ENCODE results near the gene GRIK3. TPM values are rescaled to one million over a fixed set of nuclear protein-coding genes. Genes with fewer than 3 reads are reported as not detected.

The GRIK3 gene
- total RNA-seq, 1 experiment from 2014 or later: not detected

DNA sequence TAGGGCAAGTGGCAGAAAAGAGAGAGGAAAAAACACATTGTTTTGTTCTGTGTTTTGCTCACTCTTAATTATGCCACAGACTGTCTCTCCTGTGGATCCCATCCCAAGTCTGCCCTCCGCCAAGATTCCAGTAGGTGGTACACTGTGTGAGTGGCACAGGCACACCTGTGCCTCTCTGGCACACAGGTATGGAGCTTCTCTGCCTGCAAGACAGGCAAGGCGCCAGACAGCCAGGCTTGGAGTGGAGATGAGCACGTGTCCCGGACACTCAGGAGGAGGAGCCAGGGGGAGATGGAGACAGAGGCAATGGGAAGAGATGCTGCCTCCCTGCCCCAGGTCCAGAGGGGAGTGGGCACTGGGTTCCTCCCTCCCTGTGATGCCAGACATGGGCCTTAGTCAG lies 6.5 kb upstream of the GRIK3 start:
- no peaks in the 10 kb centered on the region for H3K9me3 ChIP-seq (ENCODE audit: low read length)
- CTCF ChIA-PET: no interaction called here
- no peak for ATAC-seq

DNA sequence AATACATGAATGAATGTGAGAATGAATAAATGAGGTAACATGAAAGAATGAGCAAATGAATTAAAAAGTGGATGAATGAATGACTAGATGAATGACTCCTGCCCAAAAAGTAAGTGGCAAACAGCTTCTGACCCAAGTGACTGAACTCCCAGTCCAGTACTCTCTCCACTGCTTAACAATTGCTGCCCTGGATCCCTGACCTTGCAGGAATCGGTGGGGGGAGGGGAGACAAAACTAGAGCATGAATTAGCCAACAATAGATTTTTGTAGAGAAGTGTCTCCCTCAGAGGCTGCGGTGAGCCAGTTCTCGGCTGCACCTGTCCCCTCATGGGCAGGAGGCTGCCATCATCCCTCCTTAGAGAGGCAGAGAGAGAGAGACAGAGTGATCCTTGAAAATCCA lies 5.9 kb upstream of the GRIK3 start:
- H3K9ac ChIP-seq (ENCODE audit: low read length): no peak overlapping the region
- H3K9me3 ChIP-seq (ENCODE audit: low read length): no peaks in the 10 kb centered on the region
- no peaks in the 10 kb centered on the region for H3K4me1 ChIP-seq (ENCODE audit: insufficient read depth, low read length)
- H3K9me2 ChIP-seq (replicated peaks; ENCODE audit: low read length): no peaks in the 10 kb centered on the region
- POLR2A ChIA-PET (ENCODE audit: unreplicated experiment): no interaction called here
- BruUV-seq (replicated peaks): no TSS peak
- H3K27me3 ChIP-seq (ENCODE audit: low read length): peaks cover 62% of the 10 kb centered on the region
- DNase-seq (no peak), ATAC-seq (no peak)
- no peak overlapping the region for H3K4me2 ChIP-seq (ENCODE audit: low read length)
- no peak overlapping the region for H3K4me3 ChIP-seq (ENCODE audit: low read length)
- CTCF ChIA-PET: no interaction called here
- no peaks in the 10 kb centered on the region for H3F3A ChIP-seq (ENCODE audit: low read length, unreplicated experiment)
- H4K20me1 ChIP-seq (ENCODE audit: low read length): no peaks in the 10 kb centered on the region
- no peaks in the 10 kb centered on the region for H3K36me3 ChIP-seq (ENCODE audit: low read depth, low read length)
- no peaks in the 10 kb centered on the region for H3K79me2 ChIP-seq (ENCODE audit: low read length)
- no peak overlapping the region for H2AFZ ChIP-seq (ENCODE audit: low read length)
- no peak overlapping the region for H3K27ac ChIP-seq (ENCODE audit: low read length)
- TF ChIP-seq, protein P1, sequence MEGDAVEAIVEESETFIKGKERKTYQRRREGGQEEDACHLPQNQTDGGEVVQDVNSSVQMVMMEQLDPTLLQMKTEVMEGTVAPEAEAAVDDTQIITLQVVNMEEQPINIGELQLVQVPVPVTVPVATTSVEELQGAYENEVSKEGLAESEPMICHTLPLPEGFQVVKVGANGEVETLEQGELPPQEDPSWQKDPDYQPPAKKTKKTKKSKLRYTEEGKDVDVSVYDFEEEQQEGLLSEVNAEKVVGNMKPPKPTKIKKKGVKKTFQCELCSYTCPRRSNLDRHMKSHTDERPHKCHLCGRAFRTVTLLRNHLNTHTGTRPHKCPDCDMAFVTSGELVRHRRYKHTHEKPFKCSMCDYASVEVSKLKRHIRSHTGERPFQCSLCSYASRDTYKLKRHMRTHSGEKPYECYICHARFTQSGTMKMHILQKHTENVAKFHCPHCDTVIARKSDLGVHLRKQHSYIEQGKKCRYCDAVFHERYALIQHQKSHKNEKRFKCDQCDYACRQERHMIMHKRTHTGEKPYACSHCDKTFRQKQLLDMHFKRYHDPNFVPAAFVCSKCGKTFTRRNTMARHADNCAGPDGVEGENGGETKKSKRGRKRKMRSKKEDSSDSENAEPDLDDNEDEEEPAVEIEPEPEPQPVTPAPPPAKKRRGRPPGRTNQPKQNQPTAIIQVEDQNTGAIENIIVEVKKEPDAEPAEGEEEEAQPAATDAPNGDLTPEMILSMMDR (conservative IDR thresholded peaks at IDR 0.05; ENCODE audit: low read depth, low read length): no peak
- TF ChIP-seq EZH2phosphoT487 (IDR thresholded peaks at IDR 0.05; ENCODE audit: borderline replicate concordance, low read length) (no peak), EZH2 (IDR thresholded peaks at IDR 0.05; ENCODE audit: low read length, unreplicated experiment) (no peak)
- intact Hi-C loops (cut with micrococcal nuclease): no loop called here

More for the DNA sequence above, 6.5 kb upstream of the GRIK3 start:
- Histone ChIP-seq H3K36me3 (ENCODE audit: low read depth, low read length) (no peaks in the 10 kb centered on the region), H4K20me1 (ENCODE audit: low read length) (no peaks in the 10 kb centered on the region), H3K9me2 (replicated peaks; ENCODE audit: low read length) (no peaks in the 10 kb centered on the region), H3K27me3 (ENCODE audit: low read length) (peaks cover 57% of the 10 kb centered on the region), H3K79me2 (ENCODE audit: low read length) (no peaks in the 10 kb centered on the region), H3K4me2 (ENCODE audit: low read length) (no peak overlapping the region), H3K9ac (ENCODE audit: low read length) (no peak overlapping the region), H3F3A (ENCODE audit: low read length, unreplicated experiment) (no peaks in the 10 kb centered on the region), H2AFZ (ENCODE audit: low read length) (no peak overlapping the region), H3K4me3 (ENCODE audit: low read length) (no peak overlapping the region), H3K4me1 (ENCODE audit: insufficient read depth, low read length) (no peaks in the 10 kb centered on the region), H3K27ac (ENCODE audit: low read length) (no peak overlapping the region)
- no peak for TF ChIP-seq EZH2 (IDR thresholded peaks at IDR 0.05; ENCODE audit: low read length, unreplicated experiment)
- TF ChIP-seq EZH2phosphoT487 (IDR thresholded peaks at IDR 0.05; ENCODE audit: borderline replicate concordance, low read length): no peak
- TF ChIP-seq, protein P1 (conservative IDR thresholded peaks at IDR 0.05; ENCODE audit: low read depth, low read length): no peak
- intact Hi-C loops (cut with micrococcal nuclease): no loop called here
- DNase-seq: no peak
- POLR2A ChIA-PET (ENCODE audit: unreplicated experiment): no interaction called here
- BruUV-seq (replicated peaks): no TSS peak

DNA sequence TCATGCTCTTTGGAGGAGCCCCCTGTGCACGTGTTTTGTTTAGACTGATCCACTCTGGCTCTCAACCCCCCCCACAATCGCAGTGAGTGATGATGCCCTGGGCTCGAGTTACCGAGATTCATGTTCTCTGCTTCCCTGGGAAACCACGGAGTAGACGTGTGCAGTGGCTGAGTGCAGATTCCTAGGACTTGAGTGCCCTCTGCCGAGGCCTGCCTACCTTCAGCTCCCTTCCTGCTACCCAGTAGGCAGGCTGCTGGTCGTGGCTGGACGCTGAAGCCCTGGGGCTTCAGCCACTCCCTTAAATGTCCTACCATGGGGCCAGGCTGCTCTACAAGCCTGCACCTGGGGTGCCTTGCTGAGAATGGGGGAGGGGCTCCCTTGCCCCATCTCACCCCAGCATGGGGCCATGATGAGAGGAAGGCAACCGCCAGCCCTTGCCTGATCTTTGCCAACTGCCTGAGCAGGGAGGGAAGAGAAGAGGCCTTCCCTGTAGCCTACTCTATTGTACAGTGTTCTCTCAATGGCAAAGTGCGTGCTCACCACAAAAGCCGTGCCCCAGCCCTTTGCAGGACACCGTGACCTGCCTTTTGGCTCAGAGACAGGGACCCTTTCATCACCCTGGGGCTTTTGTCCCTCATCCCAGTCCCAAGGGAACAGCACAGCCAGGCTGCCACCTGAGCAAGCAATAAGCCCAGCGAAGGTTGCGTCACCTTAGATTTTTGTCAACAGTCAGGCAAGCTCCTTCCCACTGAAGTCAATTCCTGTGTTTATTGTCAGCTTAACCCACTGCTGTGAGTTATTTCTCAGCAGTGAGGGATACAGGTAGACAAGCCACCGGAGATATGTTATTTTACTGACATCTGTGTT lies 4.1 kb upstream of the GRIK3 start:
- no peaks in the 10 kb centered on the region for H3K4me1 ChIP-seq (ENCODE audit: insufficient read depth, low read length)
- no peaks in the 10 kb centered on the region for H3K9me2 ChIP-seq (replicated peaks; ENCODE audit: low read length)
- H3F3A ChIP-seq (ENCODE audit: low read length, unreplicated experiment): no peaks in the 10 kb centered on the region
- no peaks in the 10 kb centered on the region for H3K36me3 ChIP-seq (ENCODE audit: low read depth, low read length)
- peak; percentile 46 for DNase-seq
- H3K79me2 ChIP-seq (ENCODE audit: low read length): no peaks in the 10 kb centered on the region
- ATAC-seq: peak; percentile 64
- no peak overlapping the region for H2AFZ ChIP-seq (ENCODE audit: low read length)
- no peaks in the 10 kb centered on the region for H3K9me3 ChIP-seq (ENCODE audit: low read length)
- BruUV-seq (replicated peaks): no TSS peak
- H3K9ac ChIP-seq (ENCODE audit: low read length): no peak overlapping the region
- H3K27me3 ChIP-seq (ENCODE audit: low read length): peaks cover 62% of the 10 kb centered on the region
- intact Hi-C loops (cut with micrococcal nuclease): no loop called here
- TF ChIP-seq EZH2phosphoT487 (IDR thresholded peaks at IDR 0.05; ENCODE audit: borderline replicate concordance, low read length) (no peak), EZH2 (IDR thresholded peaks at IDR 0.05; ENCODE audit: low read length, unreplicated experiment) (no peak)
- TF ChIP-seq, protein P1 (conservative IDR thresholded peaks at IDR 0.05; ENCODE audit: low read depth, low read length): peak; percentile 41
- H3K4me2 ChIP-seq (ENCODE audit: low read length): no peak overlapping the region
- ChIA-PET CTCF (no interaction called here), POLR2A (ENCODE audit: unreplicated experiment) (no interaction called here)
- H3K27ac ChIP-seq (ENCODE audit: low read length): no peak overlapping the region
- no peaks in the 10 kb centered on the region for H4K20me1 ChIP-seq (ENCODE audit: low read length)
- no peak overlapping the region for H3K4me3 ChIP-seq (ENCODE audit: low read length)
